ENCODE results near the gene MFN1.

MFN1 gene

DNA sequence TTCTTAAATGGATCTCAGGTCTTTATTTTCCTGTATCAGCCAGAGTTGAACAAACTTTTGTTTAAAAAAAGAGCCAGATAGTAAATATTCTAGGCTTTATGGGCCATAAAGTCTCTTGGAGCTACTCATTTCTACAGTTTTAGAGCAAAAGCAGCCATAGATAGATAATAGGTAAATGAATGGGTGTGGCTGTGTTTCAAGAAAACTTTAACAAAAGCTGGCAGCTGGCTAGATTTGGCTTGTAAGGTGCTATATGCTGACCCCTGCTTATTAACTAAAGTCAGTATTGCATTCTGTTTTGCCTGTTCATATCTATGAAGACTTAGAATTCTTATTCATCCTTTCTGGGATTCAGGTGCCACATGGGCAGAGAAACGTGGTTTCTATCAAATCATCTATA is 29.0 kb downstream of the MFN1 start:
- TF ChIP-seq TAF1 (IDR thresholded peaks at IDR 0.05; ENCODE audit: borderline replicate concordance, insufficient read depth, low read length) = no peak
- TF ChIP-seq, protein P1, sequence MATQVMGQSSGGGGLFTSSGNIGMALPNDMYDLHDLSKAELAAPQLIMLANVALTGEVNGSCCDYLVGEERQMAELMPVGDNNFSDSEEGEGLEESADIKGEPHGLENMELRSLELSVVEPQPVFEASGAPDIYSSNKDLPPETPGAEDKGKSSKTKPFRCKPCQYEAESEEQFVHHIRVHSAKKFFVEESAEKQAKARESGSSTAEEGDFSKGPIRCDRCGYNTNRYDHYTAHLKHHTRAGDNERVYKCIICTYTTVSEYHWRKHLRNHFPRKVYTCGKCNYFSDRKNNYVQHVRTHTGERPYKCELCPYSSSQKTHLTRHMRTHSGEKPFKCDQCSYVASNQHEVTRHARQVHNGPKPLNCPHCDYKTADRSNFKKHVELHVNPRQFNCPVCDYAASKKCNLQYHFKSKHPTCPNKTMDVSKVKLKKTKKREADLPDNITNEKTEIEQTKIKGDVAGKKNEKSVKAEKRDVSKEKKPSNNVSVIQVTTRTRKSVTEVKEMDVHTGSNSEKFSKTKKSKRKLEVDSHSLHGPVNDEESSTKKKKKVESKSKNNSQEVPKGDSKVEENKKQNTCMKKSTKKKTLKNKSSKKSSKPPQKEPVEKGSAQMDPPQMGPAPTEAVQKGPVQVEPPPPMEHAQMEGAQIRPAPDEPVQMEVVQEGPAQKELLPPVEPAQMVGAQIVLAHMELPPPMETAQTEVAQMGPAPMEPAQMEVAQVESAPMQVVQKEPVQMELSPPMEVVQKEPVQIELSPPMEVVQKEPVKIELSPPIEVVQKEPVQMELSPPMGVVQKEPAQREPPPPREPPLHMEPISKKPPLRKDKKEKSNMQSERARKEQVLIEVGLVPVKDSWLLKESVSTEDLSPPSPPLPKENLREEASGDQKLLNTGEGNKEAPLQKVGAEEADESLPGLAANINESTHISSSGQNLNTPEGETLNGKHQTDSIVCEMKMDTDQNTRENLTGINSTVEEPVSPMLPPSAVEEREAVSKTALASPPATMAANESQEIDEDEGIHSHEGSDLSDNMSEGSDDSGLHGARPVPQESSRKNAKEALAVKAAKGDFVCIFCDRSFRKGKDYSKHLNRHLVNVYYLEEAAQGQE (IDR thresholded peaks at IDR 0.05; ENCODE audit: insufficient read depth in 1 of 2, low read depth in 2 of 2, low read length in 2 of 2) = no peak
- TF ChIP-seq FOXP2 (optimal IDR thresholded peaks at IDR 0.05; ENCODE audit: borderline replicate concordance, extremely low read depth, extremely low read length, insufficient read depth) = no peak
- no peak for TF ChIP-seq POLR2AphosphoS5 (IDR thresholded peaks at IDR 0.05; ENCODE audit: low read depth, low read length)
- no peak for TF ChIP-seq SIN3A (IDR thresholded peaks at IDR 0.05; ENCODE audit: borderline replicate concordance, insufficient read depth, low read length)

DNA sequence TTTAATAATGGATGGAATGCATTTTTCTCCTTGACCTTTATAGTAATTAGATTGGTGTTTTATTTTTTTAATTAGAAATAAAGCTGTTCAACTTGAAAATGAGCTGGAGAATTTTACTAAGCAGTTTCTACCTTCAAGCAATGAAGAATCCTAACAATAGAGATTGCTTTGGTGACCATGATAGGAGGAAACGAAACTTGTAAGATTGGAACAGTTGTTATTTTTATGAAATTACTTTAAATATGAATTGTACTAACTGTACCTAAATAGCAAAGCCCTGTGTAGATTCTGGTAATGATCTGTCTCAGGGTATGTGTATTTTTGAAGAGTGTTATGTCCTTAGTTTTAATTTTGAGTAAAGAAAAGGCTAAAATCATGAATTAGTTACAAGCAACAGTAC is 44.4 kb downstream of the MFN1 start:
- TF ChIP-seq SIN3A (IDR thresholded peaks at IDR 0.05; ENCODE audit: borderline replicate concordance, insufficient read depth, low read length) (no peak), FOXP2 (optimal IDR thresholded peaks at IDR 0.05; ENCODE audit: borderline replicate concordance, extremely low read depth, extremely low read length, insufficient read depth) (no peak), POLR2AphosphoS5 (IDR thresholded peaks at IDR 0.05; ENCODE audit: low read depth, low read length) (no peak), TAF1 (IDR thresholded peaks at IDR 0.05; ENCODE audit: borderline replicate concordance, insufficient read depth, low read length) (no peak)
- TF ChIP-seq, protein P1 (IDR thresholded peaks at IDR 0.05; ENCODE audit: insufficient read depth in 1 of 2, low read depth in 2 of 2, low read length in 2 of 2) = no peak

DNA sequence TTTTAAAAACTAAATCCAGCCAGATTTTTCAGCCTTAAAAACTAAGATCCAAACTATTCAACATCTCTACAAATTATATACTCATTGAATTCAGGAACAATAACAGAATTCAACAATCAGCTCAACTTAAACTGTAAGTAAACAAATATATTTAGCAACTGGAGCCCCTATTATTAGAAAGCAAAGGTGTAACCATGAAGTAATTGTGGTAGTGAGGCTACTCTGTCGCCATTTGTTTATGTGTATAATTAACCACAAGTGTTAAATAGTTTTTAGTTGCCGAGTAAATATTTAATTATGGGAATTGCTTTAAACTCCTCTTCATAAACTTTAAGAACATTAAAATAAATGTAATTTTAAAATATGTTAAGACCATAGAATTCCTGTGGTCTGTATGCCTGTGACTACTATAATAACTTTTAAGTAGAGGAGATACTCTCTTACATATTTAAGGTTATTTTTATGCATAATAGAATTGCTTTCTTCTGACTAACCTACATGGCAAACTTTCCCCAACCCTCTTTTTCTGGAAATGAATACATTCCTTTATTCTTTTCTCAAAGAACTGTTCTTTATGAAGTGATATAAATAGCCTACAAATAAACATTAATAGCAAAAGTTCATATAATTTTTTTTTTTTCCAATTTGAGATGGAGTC is 51.2 kb downstream of the MFN1 start:
- TF ChIP-seq POLR2AphosphoS5 (IDR thresholded peaks at IDR 0.05; ENCODE audit: low read depth, low read length) (no peak), FOXP2 (optimal IDR thresholded peaks at IDR 0.05; ENCODE audit: borderline replicate concordance, extremely low read depth, extremely low read length, insufficient read depth) (no peak), TAF1 (IDR thresholded peaks at IDR 0.05; ENCODE audit: borderline replicate concordance, insufficient read depth, low read length) (no peak), SIN3A (IDR thresholded peaks at IDR 0.05; ENCODE audit: borderline replicate concordance, insufficient read depth, low read length) (no peak)
- TF ChIP-seq, protein P1 (IDR thresholded peaks at IDR 0.05; ENCODE audit: insufficient read depth in 1 of 2, low read depth in 2 of 2, low read length in 2 of 2) = no peak

DNA sequence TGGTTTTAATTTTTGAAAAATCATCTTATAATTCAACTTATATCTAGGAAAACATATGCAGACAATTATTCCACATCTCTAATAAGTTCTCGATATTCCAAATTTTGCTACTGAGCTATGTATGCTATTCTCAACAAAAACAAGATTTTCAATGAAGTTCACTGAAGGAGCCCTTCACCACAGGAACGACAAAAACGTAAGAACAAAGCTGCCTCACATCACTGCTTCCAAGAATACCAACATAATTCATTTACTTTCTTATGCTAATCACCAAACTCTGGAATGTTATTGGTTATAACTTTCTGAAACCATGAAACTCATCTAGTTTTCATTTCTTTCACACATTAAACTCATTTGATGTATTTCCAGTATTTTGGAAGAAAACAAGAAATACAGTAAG is 54.1 kb downstream of the MFN1 start:
- TF ChIP-seq SIN3A (IDR thresholded peaks at IDR 0.05; ENCODE audit: borderline replicate concordance, insufficient read depth, low read length) (no peak), POLR2AphosphoS5 (IDR thresholded peaks at IDR 0.05; ENCODE audit: low read depth, low read length) (no peak), TAF1 (IDR thresholded peaks at IDR 0.05; ENCODE audit: borderline replicate concordance, insufficient read depth, low read length) (no peak), FOXP2 (optimal IDR thresholded peaks at IDR 0.05; ENCODE audit: borderline replicate concordance, extremely low read depth, extremely low read length, insufficient read depth) (no peak)
- TF ChIP-seq, protein P1 (IDR thresholded peaks at IDR 0.05; ENCODE audit: insufficient read depth in 1 of 2, low read depth in 2 of 2, low read length in 2 of 2) = no peak

Data from PFSK-1 (cell line).